K562 (cell line): ENCODE results near the gene GIPC3. TPM values are rescaled to one million over a fixed set of nuclear protein-coding genes. Genes with fewer than 3 reads are reported as not detected.

Experiments
- HNRNPK ChIP-seq: fragments of 200-400 bp; formaldehyde crosslinking; IDR thresholded peaks from one replicate; pipeline ENCODE4 v1.6.1; 2018; ENCODE audit warnings: mild to moderate bottlenecking, low read depth, low read length; ENCODE audit not compliant: poor library complexity, severe bottlenecking
- HOXB6 ChIP-seq: fragments of 250-450 bp; sonication (Bioruptor Pico); IDR thresholded peaks from 2 replicates; pipeline ENCODE4 v1.5.1; 2022; ENCODE audit warnings: mild to moderate bottlenecking, borderline replicate concordance
- L3MBTL2 ChIP-seq: fragments of 450-650 bp; IDR thresholded peaks from 2 replicates; pipeline ENCODE4 v1.6.1; 2016; ENCODE audit warnings: mild to moderate bottlenecking, moderate library complexity
- NFYB ChIP-seq: IDR thresholded peaks from 2 replicates; pipeline ENCODE4 v1.6.1; 2011; ENCODE audit warnings: mild to moderate bottlenecking, moderate library complexity; ENCODE audit not compliant: insufficient read length; ENCODE audit errors: extremely low read depth
- polyA plus RNA-seq, 8 experiments: library from polyadenylated mRNA; depleted of rRNA in 4 of 8; stranded (reverse) in 5 of 8; unstranded in 3 of 8; fragments of >200 nt; fragmentation: Nextera tagmentation in 2 of 8; fragmentation: Illumina TruSeq in 1 of 8; extraction: Ambion mirVana in 2 of 8; extraction: Trizol in 1 of 8; gene quantifications; 2 replicates each; pipeline versions ENCODE4 v1.2.1 to v1.2.3, GENCODE V29; 2011 to 2014; ENCODE audit warnings: inconsistent platforms in 1 of 8, missing spikeins in 1 of 8
- small RNA-seq: library from RNA; depleted of rRNA; stranded (forward); fragments of <200 nt; gene quantifications from one replicate; pipeline ENCODE3, GENCODE V24; 2014
- total RNA-seq, 7 experiments: library from RNA; depleted of rRNA in 6 of 7; stranded (reverse); fragments of >200 nt in 6 of 7; fragmentation: Illumina TruSeq in 2 of 7; extraction: Trizol in 2 of 7; gene quantifications; 2 replicates each; pipeline versions ENCODE4 v1.2.1 to v1.2.3, GENCODE V29; 2011 to 2021; ENCODE audit warnings: low replicate concordance in 1 of 7
- TF ChIP-seq, protein P1 (sequence below): fragments of 450-650 bp; IDR thresholded peaks from 2 replicates; pipeline ENCODE4 v1.6.1; 2016; ENCODE audit warnings: low read depth

The GIPC3 gene
- total and polyA plus RNA-seq, 9 of the 15 experiments (the other 6 are each of a cell fraction or from before 2014, with no cell fraction given): 0.03 to 3.6 (median 1.5) TPM; not detected in 1

DNA sequence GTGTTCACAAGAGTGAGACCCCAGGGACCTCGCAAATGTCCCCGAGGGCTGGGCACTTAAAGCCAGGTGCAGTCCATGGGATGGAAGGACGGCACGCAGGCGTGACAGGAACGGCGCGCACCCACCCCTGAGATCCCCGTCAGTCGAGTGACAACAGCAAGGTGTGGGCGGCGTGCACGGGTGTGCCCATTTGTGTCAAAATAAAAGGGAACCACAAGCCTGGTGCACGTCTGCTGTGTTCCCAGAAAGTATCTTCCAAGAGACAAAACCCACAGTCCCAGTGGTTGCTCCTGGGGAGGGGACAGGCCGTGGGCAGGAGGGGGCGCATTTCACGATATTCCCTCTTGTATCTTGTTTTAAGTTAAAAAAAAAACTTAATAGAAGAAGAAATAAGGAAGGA lies 57.0 kb downstream of the GIPC3 start (continued):
- TF ChIP-seq, protein P1, sequence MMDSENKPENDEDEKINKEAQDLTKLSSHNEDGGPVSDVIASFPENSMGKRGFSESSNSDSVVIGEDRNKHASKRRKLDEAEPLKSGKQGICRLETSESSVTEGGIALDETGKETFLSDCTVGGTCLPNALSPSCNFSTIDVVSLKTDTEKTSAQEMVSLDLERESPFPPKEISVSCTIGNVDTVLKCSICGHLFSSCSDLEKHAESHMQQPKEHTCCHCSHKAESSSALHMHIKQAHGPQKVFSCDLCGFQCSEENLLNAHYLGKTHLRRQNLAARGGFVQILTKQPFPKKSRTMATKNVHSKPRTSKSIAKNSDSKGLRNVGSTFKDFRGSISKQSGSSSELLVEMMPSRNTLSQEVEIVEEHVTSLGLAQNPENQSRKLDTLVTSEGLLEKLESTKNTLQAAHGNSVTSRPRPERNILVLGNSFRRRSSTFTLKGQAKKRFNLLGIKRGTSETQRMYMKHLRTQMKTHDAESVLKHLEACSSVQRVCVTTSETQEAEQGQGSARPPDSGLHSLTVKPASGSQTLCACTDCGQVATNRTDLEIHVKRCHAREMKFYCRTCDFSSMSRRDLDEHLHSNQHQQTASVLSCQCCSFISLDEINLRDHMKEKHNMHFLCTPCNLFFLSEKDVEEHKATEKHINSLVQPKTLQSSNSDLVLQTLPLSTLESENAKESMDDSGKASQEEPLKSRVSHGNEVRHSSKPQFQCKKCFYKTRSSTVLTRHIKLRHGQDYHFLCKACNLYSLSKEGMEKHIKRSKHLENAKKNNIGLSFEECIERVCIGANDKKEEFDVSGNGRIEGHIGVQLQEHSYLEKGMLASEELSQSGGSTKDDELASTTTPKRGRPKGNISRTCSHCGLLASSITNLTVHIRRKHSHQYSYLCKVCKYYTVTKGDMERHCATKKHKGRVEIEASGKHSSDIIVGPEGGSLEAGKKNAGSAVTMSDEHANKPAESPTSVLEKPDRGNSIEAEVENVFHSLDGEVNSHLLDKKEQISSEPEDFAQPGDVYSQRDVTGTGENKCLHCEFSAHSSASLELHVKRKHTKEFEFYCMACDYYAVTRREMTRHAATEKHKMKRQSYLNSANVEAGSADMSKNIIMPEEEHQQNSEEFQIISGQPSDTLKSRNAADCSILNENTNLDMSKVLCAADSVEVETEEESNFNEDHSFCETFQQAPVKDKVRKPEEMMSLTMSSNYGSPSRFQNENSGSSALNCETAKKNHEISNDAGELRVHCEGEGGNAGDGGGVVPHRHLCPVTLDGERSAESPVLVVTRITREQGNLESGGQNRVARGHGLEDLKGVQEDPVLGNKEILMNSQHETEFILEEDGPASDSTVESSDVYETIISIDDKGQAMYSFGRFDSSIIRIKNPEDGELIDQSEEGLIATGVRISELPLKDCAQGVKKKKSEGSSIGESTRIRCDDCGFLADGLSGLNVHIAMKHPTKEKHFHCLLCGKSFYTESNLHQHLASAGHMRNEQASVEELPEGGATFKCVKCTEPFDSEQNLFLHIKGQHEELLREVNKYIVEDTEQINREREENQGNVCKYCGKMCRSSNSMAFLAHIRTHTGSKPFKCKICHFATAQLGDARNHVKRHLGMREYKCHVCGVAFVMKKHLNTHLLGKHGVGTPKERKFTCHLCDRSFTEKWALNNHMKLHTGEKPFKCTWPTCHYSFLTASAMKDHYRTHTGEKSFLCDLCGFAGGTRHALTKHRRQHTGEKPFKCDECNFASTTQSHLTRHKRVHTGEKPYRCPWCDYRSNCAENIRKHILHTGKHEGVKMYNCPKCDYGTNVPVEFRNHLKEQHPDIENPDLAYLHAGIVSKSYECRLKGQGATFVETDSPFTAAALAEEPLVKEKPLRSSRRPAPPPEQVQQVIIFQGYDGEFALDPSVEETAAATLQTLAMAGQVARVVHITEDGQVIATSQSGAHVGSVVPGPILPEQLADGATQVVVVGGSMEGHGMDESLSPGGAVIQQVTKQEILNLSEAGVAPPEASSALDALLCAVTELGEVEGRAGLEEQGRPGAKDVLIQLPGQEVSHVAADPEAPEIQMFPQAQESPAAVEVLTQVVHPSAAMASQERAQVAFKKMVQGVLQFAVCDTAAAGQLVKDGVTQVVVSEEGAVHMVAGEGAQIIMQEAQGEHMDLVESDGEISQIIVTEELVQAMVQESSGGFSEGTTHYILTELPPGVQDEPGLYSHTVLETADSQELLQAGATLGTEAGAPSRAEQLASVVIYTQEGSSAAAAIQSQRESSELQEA: no peak
- no peak for TF ChIP-seq L3MBTL2
- no peak for TF ChIP-seq HNRNPK
- TF ChIP-seq HOXB6: no peak
- no peak for TF ChIP-seq NFYB

Small RNAs within 50 kb of the gene (small RNA-seq; reads per million reads assigned to genes)
- not detected for gene AC005786.1

Other genes with a start within 250 kb of the GIPC3 start
Only the 7 nearest of the 16 such genes appear.
- gene DOHH, start 84.8 kb upstream of the GIPC3 start, total RNA-seq (2014; rRNA removed): 47.2 and 58.7 TPM in 2 replicates
- gene DOHH, start 84.8 kb upstream of the GIPC3 start, total RNA-seq (2014; rRNA removed; fragmentation: Illumina TruSeq; extraction: Trizol): 1.1 and 1.8 TPM in 2 replicates
- gene DOHH, start 84.8 kb upstream of the GIPC3 start, total RNA-seq (2015; rRNA removed; fragmentation: Illumina TruSeq; extraction: Trizol): 10.4 and 10.6 TPM in 2 replicates
- gene DOHH, start 84.8 kb upstream of the GIPC3 start, total RNA-seq (2021): 21.4 and 31.0 TPM in 2 replicates
- 5.1 and 6.3 TPM in 2 replicates for gene DOHH, start 84.8 kb upstream of the GIPC3 start, polyA plus RNA-seq (2011; rRNA removed)
- gene DOHH, start 84.8 kb upstream of the GIPC3 start, polyA plus RNA-seq (2014; fragmentation: Illumina TruSeq; extraction: Trizol): 1.2 and 8.2 TPM in 2 replicates
- under 1 TPM; 0.14 to 0.15 TPM for gene DOHH, start 84.8 kb upstream of the GIPC3 start, polyA plus RNA-seq (2014; fragmentation: Nextera tagmentation; extraction: Ambion mirVana)
- 31.2 and 32.8 TPM in 2 replicates for gene DOHH, start 84.8 kb upstream of the GIPC3 start, polyA plus RNA-seq (2014; rRNA removed)
- gene FZR1, start 79.2 kb upstream of the GIPC3 start, total RNA-seq (2014; rRNA removed): 24.1 and 42.2 TPM in 2 replicates
- gene FZR1, start 79.2 kb upstream of the GIPC3 start, total RNA-seq (2014; rRNA removed; fragmentation: Illumina TruSeq; extraction: Trizol): 5.0 and 5.7 TPM in 2 replicates
- 18.0 and 22.3 TPM in 2 replicates for gene FZR1, start 79.2 kb upstream of the GIPC3 start, total RNA-seq (2015; rRNA removed; fragmentation: Illumina TruSeq; extraction: Trizol)
- 45.4 and 48.0 TPM in 2 replicates for gene FZR1, start 79.2 kb upstream of the GIPC3 start, total RNA-seq (2021)
- gene FZR1, start 79.2 kb upstream of the GIPC3 start, polyA plus RNA-seq (2011; rRNA removed): 22.2 and 37.4 TPM in 2 replicates
- gene FZR1, start 79.2 kb upstream of the GIPC3 start, polyA plus RNA-seq (2014; fragmentation: Illumina TruSeq; extraction: Trizol): 21.6 and 40.6 TPM in 2 replicates
- gene FZR1, start 79.2 kb upstream of the GIPC3 start, polyA plus RNA-seq (2014; fragmentation: Nextera tagmentation; extraction: Ambion mirVana): under 1 TPM; 0.18 to 0.28 TPM
- gene FZR1, start 79.2 kb upstream of the GIPC3 start, polyA plus RNA-seq (2014; rRNA removed): 23.6 and 30.6 TPM in 2 replicates
- gene TEKTIP1, start 46.3 kb upstream of the GIPC3 start, total RNA-seq (2014; rRNA removed): not detected in 2 replicates
- gene TEKTIP1, start 46.3 kb upstream of the GIPC3 start, total RNA-seq (2014; rRNA removed; fragmentation: Illumina TruSeq; extraction: Trizol): not detected in 2 replicates
- gene TEKTIP1, start 46.3 kb upstream of the GIPC3 start, total RNA-seq (2015; rRNA removed; fragmentation: Illumina TruSeq; extraction: Trizol): 0.26 TPM in 1 of 2 replicates, not detected in the other
- gene TEKTIP1, start 46.3 kb upstream of the GIPC3 start, total RNA-seq (2021): 0.29 and 0.66 TPM in 2 replicates
- gene TEKTIP1, start 46.3 kb upstream of the GIPC3 start, polyA plus RNA-seq (2011; rRNA removed): not detected in 2 replicates
- not detected in 2 replicates for gene TEKTIP1, start 46.3 kb upstream of the GIPC3 start, polyA plus RNA-seq (2014; fragmentation: Illumina TruSeq; extraction: Trizol)
- gene TEKTIP1, start 46.3 kb upstream of the GIPC3 start, polyA plus RNA-seq (2014; fragmentation: Nextera tagmentation; extraction: Ambion mirVana): not detected
- not detected in 2 replicates for gene TEKTIP1, start 46.3 kb upstream of the GIPC3 start, polyA plus RNA-seq (2014; rRNA removed)
- gene MFSD12, start 27.9 kb upstream of the GIPC3 start, total RNA-seq (2014; rRNA removed): 99.9 and 103 TPM in 2 replicates
- gene MFSD12, start 27.9 kb upstream of the GIPC3 start, total RNA-seq (2014; rRNA removed; fragmentation: Illumina TruSeq; extraction: Trizol): 18.8 and 21.5 TPM in 2 replicates
- 34.8 and 40.7 TPM in 2 replicates for gene MFSD12, start 27.9 kb upstream of the GIPC3 start, total RNA-seq (2015; rRNA removed; fragmentation: Illumina TruSeq; extraction: Trizol)
- 110 and 112 TPM in 2 replicates for gene MFSD12, start 27.9 kb upstream of the GIPC3 start, total RNA-seq (2021)
- gene MFSD12, start 27.9 kb upstream of the GIPC3 start, polyA plus RNA-seq (2011; rRNA removed): 31.8 and 53.9 TPM in 2 replicates
- 28.2 and 63.0 TPM in 2 replicates for gene MFSD12, start 27.9 kb upstream of the GIPC3 start, polyA plus RNA-seq (2014; fragmentation: Illumina TruSeq; extraction: Trizol)
- 1 to 10 TPM in 1 of 2 experiments, under 1 TPM in 1; 0.69 to 1.7 TPM for gene MFSD12, start 27.9 kb upstream of the GIPC3 start, polyA plus RNA-seq (2014; fragmentation: Nextera tagmentation; extraction: Ambion mirVana)
- 79.9 and 80.7 TPM in 2 replicates for gene MFSD12, start 27.9 kb upstream of the GIPC3 start, polyA plus RNA-seq (2014; rRNA removed)
- gene HMG20B, start 12.5 kb upstream of the GIPC3 start, total RNA-seq (2014; rRNA removed): 137 and 148 TPM in 2 replicates
- 18.2 and 18.5 TPM in 2 replicates for gene HMG20B, start 12.5 kb upstream of the GIPC3 start, total RNA-seq (2014; rRNA removed; fragmentation: Illumina TruSeq; extraction: Trizol)
- gene HMG20B, start 12.5 kb upstream of the GIPC3 start, total RNA-seq (2015; rRNA removed; fragmentation: Illumina TruSeq; extraction: Trizol): 37.6 and 38.6 TPM in 2 replicates
- 122 and 125 TPM in 2 replicates for gene HMG20B, start 12.5 kb upstream of the GIPC3 start, total RNA-seq (2021)
- 47.6 and 54.4 TPM in 2 replicates for gene HMG20B, start 12.5 kb upstream of the GIPC3 start, polyA plus RNA-seq (2011; rRNA removed)
- gene HMG20B, start 12.5 kb upstream of the GIPC3 start, polyA plus RNA-seq (2014; fragmentation: Illumina TruSeq; extraction: Trizol): 25.6 and 53.2 TPM in 2 replicates
- under 1 TPM; 0.35 to 0.78 TPM for gene HMG20B, start 12.5 kb upstream of the GIPC3 start, polyA plus RNA-seq (2014; fragmentation: Nextera tagmentation; extraction: Ambion mirVana)
- 159 and 172 TPM in 2 replicates for gene HMG20B, start 12.5 kb upstream of the GIPC3 start, polyA plus RNA-seq (2014; rRNA removed)
- 2.5 and 5.2 TPM in 2 replicates for gene TBXA2R, start 21.4 kb downstream of the GIPC3 start, total RNA-seq (2014; rRNA removed)
- gene TBXA2R, start 21.4 kb downstream of the GIPC3 start, total RNA-seq (2014; rRNA removed; fragmentation: Illumina TruSeq; extraction: Trizol): 2.3 and 2.8 TPM in 2 replicates
- gene TBXA2R, start 21.4 kb downstream of the GIPC3 start, total RNA-seq (2015; rRNA removed; fragmentation: Illumina TruSeq; extraction: Trizol): 2.5 and 3.1 TPM in 2 replicates
- 21.0 and 24.0 TPM in 2 replicates for gene TBXA2R, start 21.4 kb downstream of the GIPC3 start, total RNA-seq (2021)
- 2.9 and 4.4 TPM in 2 replicates for gene TBXA2R, start 21.4 kb downstream of the GIPC3 start, polyA plus RNA-seq (2011; rRNA removed)
- 4.3 and 6.7 TPM in 2 replicates for gene TBXA2R, start 21.4 kb downstream of the GIPC3 start, polyA plus RNA-seq (2014; fragmentation: Illumina TruSeq; extraction: Trizol)
- gene TBXA2R, start 21.4 kb downstream of the GIPC3 start, polyA plus RNA-seq (2014; fragmentation: Nextera tagmentation; extraction: Ambion mirVana): 1 to 10 TPM; 1.5 to 2.6 TPM
- gene TBXA2R, start 21.4 kb downstream of the GIPC3 start, polyA plus RNA-seq (2014; rRNA removed): 5.7 and 6.1 TPM in 2 replicates
- 46.5 and 57.8 TPM in 2 replicates for gene CACTIN, start 41.3 kb downstream of the GIPC3 start, total RNA-seq (2014; rRNA removed)
- 7.6 and 7.9 TPM in 2 replicates for gene CACTIN, start 41.3 kb downstream of the GIPC3 start, total RNA-seq (2014; rRNA removed; fragmentation: Illumina TruSeq; extraction: Trizol)
- 25.6 and 27.3 TPM in 2 replicates for gene CACTIN, start 41.3 kb downstream of the GIPC3 start, total RNA-seq (2015; rRNA removed; fragmentation: Illumina TruSeq; extraction: Trizol)
- gene CACTIN, start 41.3 kb downstream of the GIPC3 start, total RNA-seq (2021): 42.1 and 49.2 TPM in 2 replicates
- 15.0 and 19.4 TPM in 2 replicates for gene CACTIN, start 41.3 kb downstream of the GIPC3 start, polyA plus RNA-seq (2011; rRNA removed)
- gene CACTIN, start 41.3 kb downstream of the GIPC3 start, polyA plus RNA-seq (2014; fragmentation: Illumina TruSeq; extraction: Trizol): 9.6 and 20.4 TPM in 2 replicates
- under 1 TPM; 0.15 to 0.52 TPM for gene CACTIN, start 41.3 kb downstream of the GIPC3 start, polyA plus RNA-seq (2014; fragmentation: Nextera tagmentation; extraction: Ambion mirVana)
- gene CACTIN, start 41.3 kb downstream of the GIPC3 start, polyA plus RNA-seq (2014; rRNA removed): 35.0 and 36.4 TPM in 2 replicates